Fibroblast of upper back skin (primary cell): ENCODE data around the gene PLOD1.
"Not testable (repeated sequence)": the region's sequence is repeated elsewhere in the genome, so short reads cannot be mapped to it uniquely, and the experiment has no call there.

Source experiments
- DNase-seq: peaks from one replicate; pipeline ENCODE4 v3.0.0-alpha.2; 2013

Gene PLOD1

DNA sequence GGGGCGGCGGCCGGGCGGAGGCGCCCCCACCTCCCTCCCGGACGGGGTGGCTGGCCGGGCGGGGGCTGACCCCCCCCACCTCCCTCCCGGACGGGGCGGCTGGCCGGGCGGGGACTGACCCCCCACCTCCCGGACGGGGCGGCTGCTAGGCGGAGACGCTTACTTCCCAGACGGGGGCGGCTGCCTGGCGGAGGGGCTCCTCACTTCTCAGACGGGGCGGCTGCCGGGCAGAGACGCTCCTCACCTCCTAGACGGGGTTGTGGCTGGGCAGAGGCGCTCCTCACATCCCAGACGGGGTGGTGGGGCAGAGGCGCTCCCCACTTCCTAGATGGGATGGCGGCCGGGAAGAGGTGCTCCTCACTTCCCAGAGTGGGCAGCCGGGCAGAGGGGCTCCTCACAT is 73.8 kb downstream of the PLOD1 start:
- not testable (repeated sequence) for DNase-seq

- no peak for DNase-seq
These were observed 74.9 kb downstream of the PLOD1 start for GRCh38 chr1:12009318-12009947.

DNA sequence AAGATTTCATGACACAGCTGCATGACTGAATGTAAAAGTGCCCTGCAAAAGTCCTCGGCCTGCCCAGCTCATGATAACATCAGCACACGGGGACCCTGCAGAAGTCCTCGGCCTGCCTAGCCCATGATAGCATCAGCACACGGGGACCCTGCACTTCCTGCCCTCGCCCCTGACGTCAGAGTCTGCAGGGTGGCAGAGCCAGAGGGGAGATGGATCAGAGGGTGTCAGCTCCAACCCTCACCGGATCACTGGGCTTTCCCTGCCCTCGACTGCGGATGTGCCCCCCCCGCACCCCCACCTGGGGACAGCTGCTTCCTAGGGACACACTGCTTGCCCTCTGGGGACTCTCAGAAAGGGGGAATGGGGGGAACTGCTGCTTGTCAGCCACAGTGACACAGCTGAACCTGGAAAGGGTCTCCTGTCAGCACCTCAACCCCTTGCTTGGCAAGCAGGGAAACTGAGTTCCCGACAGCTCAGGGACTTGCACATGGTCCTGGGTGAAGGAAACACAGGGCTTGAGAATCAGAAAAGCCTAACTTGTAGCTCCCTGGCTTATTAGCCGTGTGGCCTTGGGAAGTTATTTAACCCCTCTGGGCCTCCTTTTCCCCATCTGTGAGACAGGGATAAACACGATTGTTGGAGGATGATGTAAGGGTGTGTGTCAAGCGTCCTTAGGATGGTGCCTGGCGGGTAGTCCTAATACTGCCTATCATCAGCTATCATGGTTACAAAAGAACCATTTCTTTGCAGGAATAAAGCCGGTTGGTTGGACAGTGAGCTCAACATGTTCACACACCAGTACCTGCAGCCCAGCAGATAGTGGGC is 76.4 kb downstream of the PLOD1 start:
- no peak for DNase-seq

DNA sequence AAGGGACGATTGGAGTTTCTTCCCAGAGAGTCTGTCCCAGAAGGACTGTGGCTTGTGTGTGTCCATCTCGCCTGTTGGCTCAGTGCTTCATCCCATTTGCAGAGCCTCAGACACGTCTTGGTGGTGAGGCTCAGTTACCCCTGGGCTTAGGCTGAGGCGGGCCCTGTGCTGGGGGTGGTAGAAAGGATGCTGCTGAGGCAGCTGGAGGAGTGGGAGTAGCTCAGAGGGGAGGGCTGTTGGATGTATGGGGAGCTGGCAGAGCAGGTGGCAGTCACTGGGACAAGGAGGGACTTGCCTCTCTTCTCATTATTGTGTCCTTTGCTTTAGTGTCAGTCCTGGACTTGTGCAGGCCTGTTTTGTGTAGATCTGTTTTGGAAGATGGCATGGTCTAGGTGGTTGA is 77.5 kb downstream of the PLOD1 start:
- no peak for DNase-seq

- DNase-seq, result no peak
These were observed 78.2 kb downstream of the PLOD1 start for GRCh38 chr1:12012560-12013316.

DNA sequence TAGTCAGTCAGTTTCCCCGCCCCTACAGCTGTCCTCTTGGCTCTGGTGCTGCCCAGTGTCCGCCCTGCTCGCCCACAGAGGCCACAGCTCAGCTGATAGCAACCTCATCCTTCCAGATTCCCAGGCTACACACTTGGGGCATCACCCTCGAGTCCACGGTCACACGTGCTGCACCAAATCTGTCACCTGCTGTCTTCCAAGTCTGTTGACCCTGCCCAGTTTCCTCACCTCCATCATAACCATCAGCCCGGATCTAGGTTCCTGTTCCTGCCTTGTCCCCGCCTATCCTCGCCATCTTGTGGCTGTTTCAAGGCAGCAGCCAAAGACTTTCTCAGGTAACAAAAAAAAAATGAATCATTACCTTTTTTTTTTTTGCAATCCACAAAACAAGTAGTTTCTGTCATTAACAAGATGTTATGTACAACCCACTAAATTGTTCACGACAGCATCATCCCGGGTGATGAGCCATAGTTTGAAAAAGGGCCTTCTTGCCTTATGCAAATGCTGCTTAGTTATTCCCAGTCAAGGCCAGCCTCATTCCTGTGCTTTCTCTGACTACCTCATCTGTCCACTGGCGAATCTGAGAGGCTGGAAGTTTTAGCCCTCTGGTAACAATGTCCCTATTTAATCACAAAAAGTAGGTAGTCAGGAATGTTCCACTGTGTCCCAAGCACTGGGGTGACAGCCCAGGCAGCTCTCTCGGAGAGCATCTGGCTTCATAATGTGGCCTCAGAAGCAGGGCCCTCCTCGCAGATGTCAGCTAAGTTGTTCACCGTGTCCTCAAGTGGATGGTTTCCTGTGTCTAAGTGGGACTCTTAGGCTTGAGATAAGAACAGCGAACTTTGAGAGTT is 79.8 kb downstream of the PLOD1 start:
- no peak for DNase-seq

DNA sequence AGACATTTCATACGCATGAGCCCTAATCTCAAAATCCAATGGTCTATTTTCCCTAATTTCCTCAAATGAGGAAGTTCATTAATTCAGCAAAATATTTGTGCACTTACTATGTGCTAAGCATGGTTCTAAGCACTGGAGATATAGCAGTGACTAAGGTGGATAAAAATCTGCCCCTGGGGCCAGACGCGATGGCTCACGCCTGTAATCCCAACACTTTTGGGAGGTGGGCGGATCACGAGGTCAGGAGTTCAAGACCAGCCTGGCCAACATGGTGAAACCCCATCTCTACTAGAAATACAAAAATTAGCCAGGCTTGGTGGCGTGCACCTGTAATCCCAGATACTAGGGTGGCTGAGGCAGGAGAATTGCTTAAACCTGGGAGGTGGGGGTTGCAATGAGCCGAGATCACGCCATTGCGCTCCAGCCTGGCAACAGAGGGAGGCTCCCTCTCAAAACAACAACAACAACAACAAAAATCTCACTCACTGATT is 80.5 kb downstream of the PLOD1 start:
- no peak for DNase-seq

DNA sequence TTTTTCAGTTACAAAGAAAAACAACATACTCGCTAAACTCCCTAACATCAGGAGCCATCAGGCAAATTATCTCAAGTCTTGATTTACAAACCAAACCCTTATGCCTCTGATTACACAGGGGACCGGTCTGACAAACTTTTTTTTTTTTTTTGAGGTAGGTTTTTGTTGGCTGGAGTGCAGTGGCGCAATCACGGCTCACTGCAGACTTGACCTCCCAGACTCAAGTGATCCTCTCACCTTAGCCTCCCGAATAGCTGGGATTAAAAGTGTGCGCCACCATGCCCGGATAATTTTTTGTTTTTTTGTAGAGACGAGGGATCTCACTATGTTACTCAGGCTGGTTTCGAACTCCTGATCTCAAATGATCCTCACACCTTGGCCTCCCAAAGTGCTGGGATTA is 81.0 kb downstream of the PLOD1 start:
- DNase-seq, result no peak

DNA sequence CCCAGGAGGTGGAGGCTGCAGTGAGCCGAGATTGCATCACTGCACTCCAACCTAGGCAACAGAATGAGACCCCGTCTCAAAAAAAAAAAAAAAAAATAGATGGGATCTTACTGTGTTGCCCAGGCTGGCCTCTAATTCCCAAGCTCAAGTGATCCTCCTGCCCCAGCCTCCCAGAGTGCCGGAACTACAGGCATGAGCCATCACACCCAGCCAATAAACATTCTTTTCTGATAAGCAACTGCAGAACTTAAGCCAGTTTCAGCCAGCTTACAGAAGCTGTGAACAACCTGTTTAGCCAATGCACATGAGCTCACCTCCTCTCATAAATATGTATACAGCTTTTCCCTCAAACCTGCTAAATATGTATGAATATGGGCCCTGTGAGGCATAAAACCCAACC is 81.7 kb downstream of the PLOD1 start:
- DNase-seq, result no peak

DNA sequence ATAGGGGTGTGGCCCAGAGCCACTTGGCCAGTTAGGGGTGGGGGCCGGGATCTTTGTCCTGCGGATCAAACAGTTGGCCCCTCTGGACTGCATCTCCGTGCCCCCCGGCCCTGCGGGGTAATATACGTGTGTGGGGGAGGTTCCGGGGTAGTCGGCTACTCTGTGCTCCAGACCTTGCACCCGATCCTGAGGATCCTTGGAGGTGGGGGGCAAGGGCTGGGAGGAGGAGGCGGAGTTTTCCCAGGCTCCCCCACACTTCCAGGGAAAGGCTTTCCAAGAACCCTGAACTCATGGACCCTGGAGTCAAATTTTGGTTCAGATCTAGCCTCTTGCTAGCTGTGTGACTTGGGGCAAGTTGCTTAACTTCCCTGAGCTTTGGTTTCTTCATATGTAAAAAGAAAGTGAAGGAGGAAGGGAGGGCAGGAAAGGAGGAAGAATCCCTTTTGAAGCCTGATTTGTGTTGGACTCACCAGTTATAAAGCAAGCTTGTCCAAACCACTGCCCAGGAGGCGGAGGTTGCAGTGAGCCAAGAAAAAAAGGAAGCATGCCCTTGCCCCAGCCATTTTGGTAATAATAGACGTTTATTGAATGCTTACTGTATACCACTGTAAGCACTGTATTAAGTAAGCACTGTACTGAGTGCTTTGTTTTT is 85.5 kb downstream of the PLOD1 start:
- no peak for DNase-seq

GRCh38 chr1:12021616-12022015 is 87.1 kb downstream of the PLOD1 start:
- DNase-seq, result no peak

- DNase-seq, result no peak
These were observed 87.5 kb downstream of the PLOD1 start for GRCh38 chr1:12022036-12022435.
